Spleen (tissue), 11 donors: Measurements from ENCODE around the gene RHEB. TPM values are rescaled to one million over a fixed set of nuclear protein-coding genes. Genes with fewer than 3 reads are reported as not detected.

Experiments used
- DNase-seq: peaks from one replicate; pipeline ENCODE4 v3.0.0-alpha.2; 2020
- H3K27ac ChIP-seq, 8 donors: fragments of 200-600 bp; sonication (generic) in 7 of 8; 1 replicate in 4 of 8; 2 replicates in 4 of 8; pipeline versions ENCODE4 v1.5.0 to v1.8.0; 2016 to 2021; ENCODE audit warnings: inconsistent platforms in 4 of 8, mild to moderate bottlenecking in 4 of 8, moderate library complexity in 1 of 8
- H3K27me3 ChIP-seq, 7 donors: fragments of 200-600 bp; sonication (generic) in 6 of 7; replicated peaks in 1 of 7; 1 replicate in 4 of 7; 2 replicates in 3 of 7; pipeline versions ENCODE4 v1.5.0 to v1.8.0; 2016 to 2021; ENCODE audit warnings: inconsistent platforms in 3 of 7, mild to moderate bottlenecking in 1 of 7
- H3K36me3 ChIP-seq, 6 donors: fragments of 200-600 bp; sonication (generic) in 5 of 6; 1 replicate in 4 of 6; 2 replicates in 2 of 6; pipeline versions ENCODE4 v1.5.0 to v1.8.0; 2016 to 2021; ENCODE audit warnings: inconsistent platforms in 2 of 6
- H3K4me1 ChIP-seq, 6 donors: fragments of 200-600 bp; sonication (generic) in 5 of 6; 1 replicate in 3 of 6; 2 replicates in 3 of 6; pipeline versions ENCODE4 v1.5.0 to v1.8.0; 2016 to 2021; ENCODE audit warnings: inconsistent platforms in 3 of 6
- H3K4me3 ChIP-seq, 8 donors: fragments of 200-600 bp; sonication (generic) in 7 of 8; 1 replicate in 4 of 8; 2 replicates in 4 of 8; pipeline versions ENCODE4 v1.5.0 to v1.8.0; 2016 to 2021; ENCODE audit warnings: inconsistent platforms in 4 of 8, mild to moderate bottlenecking in 4 of 8, moderate library complexity in 2 of 8
- H3K9me3 ChIP-seq, 8 donors: fragments of 200-600 bp; sonication (generic) in 7 of 8; 1 replicate in 4 of 8; 2 replicates in 4 of 8; pipeline versions ENCODE4 v1.5.0 to v1.8.0; 2016 to 2021; ENCODE audit warnings: inconsistent platforms in 4 of 8
- CTCF ChIP-seq, 11 experiments: fragments of 200-600 bp in 7 of 11; fragments of 450-650 bp in 4 of 11; sonication (generic) in 4 of 11; IDR thresholded peaks in 8 of 11; conservative IDR thresholded peaks in 3 of 11; 1 replicate in 7 of 11; 2 replicates in 4 of 11; pipeline versions ENCODE4 v1.4.0 to v1.8.0; 2016 to 2021; ENCODE audit warnings: antibody characterized with exemption in 11 of 11, inconsistent platforms in 4 of 11, mild to moderate bottlenecking in 1 of 11
- POLR2A ChIP-seq, 3 donors: fragments of 450-650 bp; IDR thresholded peaks; one replicate each; pipeline ENCODE4 v1.5.1; 2017; ENCODE audit warnings: antibody characterized with exemption in 3 of 3, mild to moderate bottlenecking in 1 of 3
- POLR2AphosphoS5 ChIP-seq, 3 donors: sonication (generic); formaldehyde crosslinking; IDR thresholded peaks; one replicate each; pipeline ENCODE4 v1.5.1; 2017; ENCODE audit warnings: antibody characterized with exemption in 3 of 3
- WGBS, 5 donors: extraction: QIAGEN DNeasy Blood & Tissue Kit in 3 of 5; methylation state at CpG; one replicate each; pipeline versions ENCODE4 v1.1.5 to v1.1.7; 2013 to 2018; 5-methylcytosine and 5-hydroxymethylcytosine counted together
- intact Hi-C: fragments of 100-400 bp; cut with DNase I; formaldehyde crosslinking; loops from one replicate; pipeline ENCODE4 v1.15.0; 2023; ENCODE audit warnings: low total_unique reads
- polyA plus RNA-seq, 3 donors: library from polyadenylated mRNA; stranded (reverse); fragments of 200-250 nt; gene quantifications; one replicate each; pipeline ENCODE4 v1.2.1, GENCODE V29; 2013
- total RNA-seq, 7 donors: library from RNA; depleted of rRNA in 3 of 7; stranded (reverse); fragments of >200 nt in 3 of 7; fragmentation: NEBNext Ultra II Directional in 4 of 7; extraction: Animal tissue kit (Norgen Biotek cat#: 25700) in 4 of 7; gene quantifications; one replicate each; pipeline versions ENCODE4 v1.1.0 to v1.2.1, GENCODE V29; 2016 to 2021
- donor health status: healthy with polysubstance abuse.
- donor health status: DM: no; HTN: no; CAD: no; lungs with moderate emphysema.
- donor health status: DM: no; HTN: no; CAD: no.
- donor health status: Bipolar disorder and iron deficiency.
- donor health status: healthy.
- donor health status: DM: no; HTN: no; CAD: no.
- donor health status: DM: yes; HTN: yes; CAD: no.

RHEB gene
- total and polyA plus RNA-seq, 10 donors = 42.3 to 89.9 (median 72.5) TPM

- H3K27ac ChIP-seq = peak overlapping the region in 7 of 8 donors; percentile 63 to 82 (median 65)
- H3K4me3 ChIP-seq = no peak overlapping the region
- peaks cover 0 to 9% (median 0%) of the 10 kb centered on the region in 7 donors for H3K27me3 ChIP-seq
- intact Hi-C loops = no loop called here
- DNase-seq = no peak
- peaks cover 0 to 16% (median 5%) of the 10 kb centered on the region in 6 donors for H3K36me3 ChIP-seq
- H3K4me1 ChIP-seq = peaks cover 3 to 21% (median 11%) of the 10 kb centered on the region in 6 donors
- TF ChIP-seq POLR2AphosphoS5 (IDR thresholded peaks at IDR 0.05) (peak; percentile 67 to 82 (median 80)), CTCF (IDR thresholded peaks at IDR 0.05 in 8 of 11, conservative IDR thresholded peaks at IDR 0.05 in 3 of 11) (peak in 4 of 11 experiments; percentile 13 to 36 (median 24)), POLR2A (IDR thresholded peaks at IDR 0.05) (no peak)
- 26 to 34% (median 29%) methylated on average over 17 to 25 of the region's 25 CpGs for whole genome bisulfite sequencing, 5 donors
- H3K9me3 ChIP-seq = peaks cover 0 to 27% (median 21%) of the 10 kb centered on the region in 8 donors
Observed at GRCh38 chr7:151459726-151460473, 59.8 kb downstream of the RHEB start.

- intact Hi-C loops = no loop called here
- DNase-seq = no peak
- H3K9me3 ChIP-seq = peaks cover 0 to 11% (median 6%) of the 10 kb centered on the region in 8 donors
- peaks cover 0 to 9% (median 0%) of the 10 kb centered on the region in 7 donors for H3K27me3 ChIP-seq
- no peak overlapping the region for H3K4me3 ChIP-seq
- no peaks in the 10 kb centered on the region for H3K36me3 ChIP-seq
- 91 to 97% (median 95%) methylated on average over 6 of the region's 6 CpGs for WGBS, 5 donors
- H3K4me1 ChIP-seq = peaks cover 3 to 21% (median 11%) of the 10 kb centered on the region in 6 donors
- no peak overlapping the region for H3K27ac ChIP-seq
- TF ChIP-seq CTCF (IDR thresholded peaks at IDR 0.05 in 8 of 11, conservative IDR thresholded peaks at IDR 0.05 in 3 of 11) (no peak), POLR2AphosphoS5 (IDR thresholded peaks at IDR 0.05) (no peak), POLR2A (IDR thresholded peaks at IDR 0.05) (no peak)
Observed at GRCh38 chr7:151457534-151457933, 62.2 kb downstream of the RHEB start.

GRCh38 chr7:151456782-151457181 lies 62.9 kb downstream of the RHEB start:
- no peak overlapping the region for H3K4me3 ChIP-seq
- peaks cover 0 to 4% (median 0%) of the 10 kb centered on the region in 8 donors for H3K9me3 ChIP-seq
- DNase-seq = no peak
- WGBS, 5 donors = 55 to 63% (median 60%) methylated on average over 4 of the region's 4 CpGs
- intact Hi-C loops = no loop called here
- H3K27ac ChIP-seq = no peak overlapping the region
- no peaks in the 10 kb centered on the region for H3K36me3 ChIP-seq
- peaks cover 0 to 9% (median 0%) of the 10 kb centered on the region in 7 donors for H3K27me3 ChIP-seq
- H3K4me1 ChIP-seq = peaks cover 3 to 21% (median 11%) of the 10 kb centered on the region in 6 donors
- TF ChIP-seq POLR2AphosphoS5 (IDR thresholded peaks at IDR 0.05) = no peak
- no peak for TF ChIP-seq CTCF (IDR thresholded peaks at IDR 0.05 in 8 of 11, conservative IDR thresholded peaks at IDR 0.05 in 3 of 11)
- no peak for TF ChIP-seq POLR2A (IDR thresholded peaks at IDR 0.05)

- H3K27me3 ChIP-seq = peaks cover 0 to 9% (median 0%) of the 10 kb centered on the region in 7 donors
- H3K4me1 ChIP-seq = peaks cover 3 to 21% (median 11%) of the 10 kb centered on the region in 6 donors
- H3K27ac ChIP-seq = no peak overlapping the region
- no peak overlapping the region for H3K4me3 ChIP-seq
- no peaks in the 10 kb centered on the region for H3K9me3 ChIP-seq
- TF ChIP-seq POLR2AphosphoS5 (IDR thresholded peaks at IDR 0.05) (no peak), POLR2A (IDR thresholded peaks at IDR 0.05) (no peak), CTCF (IDR thresholded peaks at IDR 0.05 in 8 of 11, conservative IDR thresholded peaks at IDR 0.05 in 3 of 11) (no peak)
- intact Hi-C loops = no loop called here
- no peaks in the 10 kb centered on the region for H3K36me3 ChIP-seq
- peak; percentile 32 for DNase-seq
- WGBS, 5 donors = 90 to 99% (median 93%) methylated on average over 5 of the region's 5 CpGs
Observed at GRCh38 chr7:151456276-151456675, 63.4 kb downstream of the RHEB start.
